SK-N-SH (cell line): ENCODE results near the gene CNOT9. TPM values are rescaled to one million over a fixed set of nuclear protein-coding genes. Genes with fewer than 3 reads are reported as not detected.

Experiments used
- CTCF ChIA-PET: fragments of 300-600, 350-600 bp; formaldehyde crosslinking; extraction: SDS; loops from one replicate; lab custom pipeline; 2021; lab: Yijun Ruan, JAX
- POLR2A ChIA-PET: fragments of 350-600 bp; sonication (Branson Sonifier 250); formaldehyde crosslinking; extraction: SDS; loops from one replicate; lab custom pipeline; 2020; ENCODE audit warnings: antibody characterized with exemption, inconsistent platforms; lab: Yijun Ruan, JAX
- DNase-seq: peaks from one replicate; pipeline ENCODE4 v3.0.0; 2012
- H2AFZ ChIP-seq: fragments of 200-600 bp; sonication (generic); 2 replicates; pipeline ENCODE4 v1.8.1; 2016; ENCODE audit warnings: antibody characterized with exemption, mild to moderate bottlenecking, low read depth
- H3F3A ChIP-seq: fragments of 200-600 bp; sonication (generic); replicated peaks from 2 replicates; pipeline ENCODE3; 2016; ENCODE audit warnings: antibody characterized with exemption, mild to moderate bottlenecking; ENCODE audit not compliant: insufficient read depth
- H3K27ac ChIP-seq, 2 experiments: fragments of 200-500 bp in 1 of 2; fragments of 200-600 bp in 1 of 2; sonication (Bioruptor generic) in 1 of 2; sonication (generic), shearing (Covaris generic) in 1 of 2; 2 replicates each; pipeline versions ENCODE4 v1.5.1 to v1.6.1; 2014 to 2016; ENCODE audit warnings: low read depth in 2 of 2, inconsistent platforms in 1 of 2, low read length in 1 of 2, mild to moderate bottlenecking in 1 of 2, mixed read lengths in 1 of 2
- H3K27me3 ChIP-seq: fragments of 200-600 bp; sonication (generic), shearing (Covaris generic); 2 replicates; pipeline ENCODE4 v1.6.1; 2016; ENCODE audit warnings: mixed run types; ENCODE audit not compliant: insufficient read depth
- H3K36me3 ChIP-seq, 2 experiments: fragments of 200-500 bp in 1 of 2; fragments of 200-600 bp in 1 of 2; sonication (Bioruptor generic) in 1 of 2; sonication (generic) in 1 of 2; replicated peaks in 1 of 2; 2 replicates each; pipeline versions ENCODE3 to v1.5.1; 2014 to 2016; ENCODE audit warnings: low read length in 1 of 2, mild to moderate bottlenecking in 1 of 2; ENCODE audit not compliant: insufficient read depth in 2 of 2, control insufficient read depth in 1 of 2
- H3K4me1 ChIP-seq, 2 experiments: fragments of 200-500 bp in 1 of 2; fragments of 200-600 bp in 1 of 2; sonication (Bioruptor generic) in 1 of 2; sonication (generic), shearing (Covaris generic) in 1 of 2; 2 replicates each; pipeline versions ENCODE4 v1.5.1 to v1.6.1; 2014 to 2016; ENCODE audit warnings: low read depth in 1 of 2, low read length in 1 of 2, mixed run types in 1 of 2; ENCODE audit not compliant: insufficient read depth in 2 of 2, control insufficient read depth in 1 of 2
- H3K4me2 ChIP-seq: fragments of 200-600 bp; sonication (generic), shearing (Covaris generic); 2 replicates; pipeline ENCODE4 v1.6.1; 2017; ENCODE audit warnings: mixed run types
- H3K4me3 ChIP-seq, 2 experiments: fragments of 200-500 bp in 1 of 2; fragments of 200-600 bp in 1 of 2; sonication (Bioruptor generic) in 1 of 2; sonication (generic), shearing (Covaris generic) in 1 of 2; 2 replicates each; pipeline versions ENCODE4 v1.5.1 to v1.8.1; 2014 to 2016; ENCODE audit warnings: low read depth in 2 of 2, inconsistent platforms in 1 of 2, low read length in 1 of 2, mild to moderate bottlenecking in 1 of 2, mixed read lengths in 1 of 2, moderate library complexity in 1 of 2
- H3K79me2 ChIP-seq: fragments of 200-600 bp; sonication (generic); 2 replicates; pipeline ENCODE4 v1.8.1; 2017; ENCODE audit warnings: mild to moderate bottlenecking; ENCODE audit not compliant: insufficient read depth
- H3K9ac ChIP-seq: fragments of 200-600 bp; sonication (generic); 2 replicates; pipeline ENCODE4 v1.6.1; 2017; ENCODE audit warnings: mixed run types
- H3K9me2 ChIP-seq: fragments of 200-600 bp; sonication (generic); 2 replicates; pipeline ENCODE4 v1.6.1; 2017; ENCODE audit warnings: mixed run types
- H3K9me3 ChIP-seq: fragments of 200-600 bp; sonication (generic); 2 replicates; pipeline ENCODE4 v1.6.1; 2017; ENCODE audit warnings: mixed run types, mild to moderate bottlenecking, moderate library complexity
- H4K20me1 ChIP-seq: fragments of 200-600 bp; sonication (generic); 2 replicates; pipeline ENCODE4 v1.6.1; 2017; ENCODE audit warnings: mild to moderate bottlenecking, mixed run types; ENCODE audit not compliant: insufficient read depth
- CHD2 ChIP-seq: fragments of 150-350 bp; IDR thresholded peaks from 2 replicates; pipeline ENCODE4 v1.6.1; 2018; ENCODE audit warnings: low read length; ENCODE audit not compliant: partially characterized antibody
- CTCF ChIP-seq: fragments of 200-600 bp; sonication (generic); IDR thresholded peaks from 2 replicates; pipeline ENCODE4 v1.6.1; 2017; ENCODE audit warnings: antibody characterized with exemption, mild to moderate bottlenecking, moderate library complexity
- EP300 ChIP-seq, 2 experiments: IDR thresholded peaks; 2 replicates each; pipeline versions ENCODE4 v1.4.0 to v1.6.1; 2012; ENCODE audit warnings: borderline replicate concordance in 1 of 2, low read depth in 1 of 2, low read length in 1 of 2
- FOXJ3 ChIP-seq: sonication (generic); formaldehyde crosslinking; IDR thresholded peaks from 2 replicates; pipeline ENCODE4 v1.5.1; 2020; ENCODE audit warnings: mild to moderate bottlenecking, missing genetic modification reagents
- GABPA ChIP-seq: IDR thresholded peaks from 2 replicates; pipeline ENCODE4 v1.4.0; 2012; ENCODE audit warnings: low read depth, mild to moderate bottlenecking
- IRF3 ChIP-seq: fragments of 150-350 bp; IDR thresholded peaks from 2 replicates; pipeline ENCODE4 v1.6.1; 2016; ENCODE audit warnings: mild to moderate bottlenecking, low read depth, low read length
- JUND ChIP-seq: IDR thresholded peaks from 2 replicates; pipeline ENCODE4 v1.4.0; 2012
- MEF2A ChIP-seq: IDR thresholded peaks from 2 replicates; pipeline ENCODE4 v1.4.0; 2012; ENCODE audit warnings: low read depth, borderline replicate concordance
- NFIC ChIP-seq: IDR thresholded peaks from 2 replicates; pipeline ENCODE4 v1.4.0; 2012; ENCODE audit warnings: borderline replicate concordance
- PBX3 ChIP-seq: IDR thresholded peaks from 2 replicates; pipeline ENCODE4; 2012
- RAD21 ChIP-seq: IDR thresholded peaks from 2 replicates; pipeline ENCODE4 v1.6.1; 2012; ENCODE audit warnings: mild to moderate bottlenecking, low read length
- RCOR1 ChIP-seq: fragments of 150-350 bp; IDR thresholded peaks from 2 replicates; pipeline ENCODE4 v1.6.1; 2017; ENCODE audit warnings: antibody characterized with exemption, low read length
- RFX5 ChIP-seq: IDR thresholded peaks from 2 replicates; pipeline ENCODE4 v1.6.1; 2012; ENCODE audit warnings: mild to moderate bottlenecking, improper control_type of control experiment, low read length
- SIN3A ChIP-seq: IDR thresholded peaks from 2 replicates; pipeline ENCODE4 v1.6.1; 2012; ENCODE audit warnings: low read depth, mild to moderate bottlenecking, low read length, moderate library complexity, borderline replicate concordance
- SMC3 ChIP-seq: IDR thresholded peaks from 2 replicates; pipeline ENCODE4 v1.6.1; 2012; ENCODE audit warnings: low read depth, low read length, improper control_type of control experiment
- TCF12 ChIP-seq: IDR thresholded peaks from 2 replicates; pipeline ENCODE4 v1.4.0; 2012
- YY1 ChIP-seq: IDR thresholded peaks from 2 replicates; pipeline ENCODE4 v1.4.0; 2012; ENCODE audit warnings: low read depth, mild to moderate bottlenecking
- ZBTB33 ChIP-seq: IDR thresholded peaks from 2 replicates; pipeline ENCODE4 v1.4.0; 2012; ENCODE audit warnings: low read depth, borderline replicate concordance
- WGBS: methylation state at CpG from one replicate; pipeline ENCODE4 v1.1.6; 2017; ENCODE audit warnings: low lambda C conversion rate; 5-methylcytosine and 5-hydroxymethylcytosine counted together
- polyA plus RNA-seq, 3 experiments: library from polyadenylated mRNA; depleted of rRNA; stranded (reverse); fragments of >200 nt; gene quantifications; 2 replicates each; pipeline ENCODE4 v1.2.3, GENCODE V29; 2012

CNOT9 gene
- polyA plus RNA-seq, 1 of the 3 experiments (the other 2 are of a cell fraction): 36.8 TPM

GRCh38 chr2:218546012-218546411 lies 22.6 kb upstream of the CNOT9 start:
- Histone ChIP-seq H3F3A (peaks cover 2% of the 10 kb centered on the region), H3K36me3 (peaks cover 58 to 71% of the 10 kb centered on the region in 2 experiments), H3K27ac (no peak overlapping the region), H2AFZ (no peak overlapping the region), H3K4me1 (no peaks in the 10 kb centered on the region), H3K4me2 (no peak overlapping the region), H3K9ac (no peak overlapping the region), H3K9me2 (no peaks in the 10 kb centered on the region), H3K4me3 (no peak overlapping the region), H4K20me1 (no peaks in the 10 kb centered on the region), H3K27me3 (no peaks in the 10 kb centered on the region), H3K9me3 (no peaks in the 10 kb centered on the region), H3K79me2 (no peaks in the 10 kb centered on the region)
- TF ChIP-seq PBX3 (no peak), ZBTB33 (no peak), EP300 (IDR thresholded peaks at IDR 0.05; ENCODE audit: borderline replicate concordance in 1 of 2, low read depth in 1 of 2, low read length in 1 of 2) (no peak), NFIC (no peak), IRF3 (no peak), FOXJ3 (CRISPR knock-in tag) (no peak), JUND (no peak)
- WGBS: 97% methylated on average over 1 of the region's 1 CpG
- ChIA-PET CTCF (no interaction called here), POLR2A (no interaction called here)
- DNase-seq: no peak

- no peaks in the 10 kb centered on the region for H3K79me2 ChIP-seq
- no peak for DNase-seq
- H3K9ac ChIP-seq: no peak overlapping the region
- ChIA-PET CTCF (no interaction called here), POLR2A (no interaction called here)
- H3K36me3 ChIP-seq: peaks cover 55 to 68% of the 10 kb centered on the region in 2 experiments
- H3K27ac ChIP-seq: no peak overlapping the region
- no peak overlapping the region for H3K4me3 ChIP-seq
- no peak overlapping the region for H2AFZ ChIP-seq
- TF ChIP-seq CHD2: no peak
- no peak for TF ChIP-seq SMC3
- no peak for TF ChIP-seq GABPA
- TF ChIP-seq RCOR1: no peak
- TF ChIP-seq SIN3A: no peak
- no peak for TF ChIP-seq YY1
- TF ChIP-seq TCF12: no peak
- no peak for TF ChIP-seq RFX5
- no peak for TF ChIP-seq CTCF
- TF ChIP-seq MEF2A: no peak
- no peak for TF ChIP-seq RAD21
- H4K20me1 ChIP-seq: no peaks in the 10 kb centered on the region
- H3F3A ChIP-seq: peaks cover 2% of the 10 kb centered on the region
- H3K9me3 ChIP-seq: no peaks in the 10 kb centered on the region
- H3K4me2 ChIP-seq: no peak overlapping the region
- no peaks in the 10 kb centered on the region for H3K9me2 ChIP-seq
- H3K4me1 ChIP-seq: no peaks in the 10 kb centered on the region
- no peaks in the 10 kb centered on the region for H3K27me3 ChIP-seq
Measured at GRCh38 chr2:218547511-218547910, 21.1 kb upstream of the CNOT9 start.
